ENCODE measurements around the gene AGAP2.

Gene AGAP2

GRCh38 chr12:57758552-57759359 is 20.2 kb upstream of the AGAP2 start:
- Histone ChIP-seq H3K36me3 (ENCODE audit: insufficient read depth, low read depth, low read length) (no peaks in the 10 kb centered on the region), H3K9me3 (ENCODE audit: insufficient read depth, low read depth, low read length) (no peaks in the 10 kb centered on the region), H3K4me3 (ENCODE audit: low read length) (no peak overlapping the region), H3K9ac (ENCODE audit: low read depth, low read length) (no peak overlapping the region), H3K27ac (ENCODE audit: low read length) (no peak overlapping the region), H3K27me3 (ENCODE audit: insufficient read depth, low read length) (peaks cover 67% of the 10 kb centered on the region), H3K4me1 (ENCODE audit: insufficient read depth, low read length) (peaks cover 12% of the 10 kb centered on the region; the same call in 1 of the 2 replicates)

- Histone ChIP-seq H3K9me3 (ENCODE audit: insufficient read depth, low read depth, low read length) (no peaks in the 10 kb centered on the region), H3K27me3 (ENCODE audit: insufficient read depth, low read length) (peaks cover 66% of the 10 kb centered on the region), H3K27ac (ENCODE audit: low read length) (no peak overlapping the region)
Measured at GRCh38 chr12:57757771-57758170, 19.2 kb upstream of the AGAP2 start.

GRCh38 chr12:57756406-57757341 is 18.1 kb upstream of the AGAP2 start:
- H3K4me3 ChIP-seq (ENCODE audit: low read length): peak overlapping the region; percentile 57
- H3K27me3 ChIP-seq (ENCODE audit: insufficient read depth, low read length): peaks cover 61% of the 10 kb centered on the region
- no peaks in the 10 kb centered on the region for H3K9me3 ChIP-seq (ENCODE audit: insufficient read depth, low read depth, low read length)
- no peaks in the 10 kb centered on the region for H3K36me3 ChIP-seq (ENCODE audit: insufficient read depth, low read depth, low read length)
- no peak overlapping the region for H3K27ac ChIP-seq (ENCODE audit: low read length)
- H3K4me1 ChIP-seq (ENCODE audit: insufficient read depth, low read length): peaks cover 20% of the 10 kb centered on the region
- H3K9ac ChIP-seq (ENCODE audit: low read depth, low read length): no peak overlapping the region

More at GRCh38 chr12:57757771-57758170, 19.2 kb upstream of the AGAP2 start:
- Histone ChIP-seq H3K9ac (ENCODE audit: low read depth, low read length) (no peak overlapping the region), H3K4me3 (ENCODE audit: low read length) (no peak overlapping the region), H3K4me1 (ENCODE audit: insufficient read depth, low read length) (peaks cover 17% of the 10 kb centered on the region), H3K36me3 (ENCODE audit: insufficient read depth, low read depth, low read length) (no peaks in the 10 kb centered on the region)

DNA sequence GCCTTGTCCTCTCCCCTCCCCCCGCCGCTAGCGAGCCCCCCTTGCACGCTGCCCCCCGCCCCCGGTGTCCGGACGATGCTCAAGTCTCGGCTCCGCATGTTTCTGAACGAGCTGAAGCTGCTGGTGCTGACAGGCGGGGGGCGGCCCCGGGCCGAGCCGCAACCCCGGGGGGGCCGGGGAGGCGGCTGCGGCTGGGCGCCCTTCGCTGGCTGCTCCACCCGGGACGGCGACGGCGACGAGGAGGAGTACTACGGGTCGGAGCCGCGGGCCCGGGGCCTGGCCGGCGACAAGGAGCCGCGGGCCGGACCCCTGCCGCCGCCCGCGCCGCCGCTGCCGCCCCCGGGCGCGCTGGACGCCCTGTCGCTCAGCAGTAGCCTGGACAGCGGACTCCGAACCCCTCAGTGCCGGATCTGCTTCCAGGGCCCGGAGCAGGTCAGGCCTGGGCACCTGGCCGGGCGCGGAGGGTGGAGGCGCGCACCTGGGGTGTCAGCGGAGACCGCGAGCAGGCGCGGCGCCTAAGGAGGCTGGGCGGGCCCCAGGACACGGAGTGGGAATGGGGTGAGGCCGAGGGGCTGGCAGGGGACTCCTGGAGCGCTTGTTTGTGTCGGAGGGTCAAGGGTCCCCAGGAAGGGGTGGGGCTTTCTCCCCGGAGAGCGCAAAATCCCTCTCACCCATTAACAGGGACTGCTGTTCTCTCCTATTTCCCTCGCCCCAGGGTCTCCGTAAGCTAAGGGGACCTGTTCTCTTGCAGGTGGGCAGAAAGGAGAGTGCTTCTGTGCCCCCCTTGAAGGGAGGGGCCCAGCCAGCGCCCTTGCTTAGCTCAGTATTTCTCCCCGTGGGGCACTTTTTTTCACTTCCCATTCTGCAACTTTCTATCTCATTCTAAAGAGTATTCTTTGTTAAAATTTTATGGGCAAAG is 17.2 kb upstream of the AGAP2 start:
- H3K9me3 ChIP-seq (ENCODE audit: insufficient read depth, low read depth, low read length): no peaks in the 10 kb centered on the region
- peaks cover 51% of the 10 kb centered on the region for H3K27me3 ChIP-seq (ENCODE audit: insufficient read depth, low read length)
- no peak overlapping the region for H3K9ac ChIP-seq (ENCODE audit: low read depth, low read length)
- peak overlapping the region; percentile 57 for H3K4me3 ChIP-seq (ENCODE audit: low read length)
- peaks cover 3% of the 10 kb centered on the region for H3K36me3 ChIP-seq (ENCODE audit: insufficient read depth, low read depth, low read length)
- H3K27ac ChIP-seq (ENCODE audit: low read length): no peak overlapping the region
- H3K4me1 ChIP-seq (ENCODE audit: insufficient read depth, low read length): peaks cover 24% of the 10 kb centered on the region

DNA sequence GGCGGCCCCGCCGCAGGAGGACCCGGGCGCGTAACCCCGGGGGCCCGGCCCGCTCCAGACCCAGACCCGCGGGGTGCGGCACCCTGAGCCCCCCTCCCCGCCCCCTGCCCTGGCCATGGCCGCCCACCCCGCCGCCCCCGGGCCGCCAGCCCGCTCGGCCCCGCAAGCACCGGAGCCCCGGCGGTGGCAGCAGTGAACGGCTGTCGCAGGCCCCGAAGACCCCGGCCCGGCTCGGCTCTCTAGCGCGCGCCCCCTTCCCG is 16.6 kb upstream of the AGAP2 start:
- H3K4me3 ChIP-seq (ENCODE audit: low read length): no peak overlapping the region
- no peak overlapping the region for H3K27ac ChIP-seq (ENCODE audit: low read length)
- H3K9ac ChIP-seq (ENCODE audit: low read depth, low read length): no peak overlapping the region
- peaks cover 9% of the 10 kb centered on the region for H3K36me3 ChIP-seq (ENCODE audit: insufficient read depth, low read depth, low read length)
- H3K9me3 ChIP-seq (ENCODE audit: insufficient read depth, low read depth, low read length): no peaks in the 10 kb centered on the region
- peaks cover 50% of the 10 kb centered on the region for H3K27me3 ChIP-seq (ENCODE audit: insufficient read depth, low read length)
- peaks cover 24% of the 10 kb centered on the region for H3K4me1 ChIP-seq (ENCODE audit: insufficient read depth, low read length)

DNA sequence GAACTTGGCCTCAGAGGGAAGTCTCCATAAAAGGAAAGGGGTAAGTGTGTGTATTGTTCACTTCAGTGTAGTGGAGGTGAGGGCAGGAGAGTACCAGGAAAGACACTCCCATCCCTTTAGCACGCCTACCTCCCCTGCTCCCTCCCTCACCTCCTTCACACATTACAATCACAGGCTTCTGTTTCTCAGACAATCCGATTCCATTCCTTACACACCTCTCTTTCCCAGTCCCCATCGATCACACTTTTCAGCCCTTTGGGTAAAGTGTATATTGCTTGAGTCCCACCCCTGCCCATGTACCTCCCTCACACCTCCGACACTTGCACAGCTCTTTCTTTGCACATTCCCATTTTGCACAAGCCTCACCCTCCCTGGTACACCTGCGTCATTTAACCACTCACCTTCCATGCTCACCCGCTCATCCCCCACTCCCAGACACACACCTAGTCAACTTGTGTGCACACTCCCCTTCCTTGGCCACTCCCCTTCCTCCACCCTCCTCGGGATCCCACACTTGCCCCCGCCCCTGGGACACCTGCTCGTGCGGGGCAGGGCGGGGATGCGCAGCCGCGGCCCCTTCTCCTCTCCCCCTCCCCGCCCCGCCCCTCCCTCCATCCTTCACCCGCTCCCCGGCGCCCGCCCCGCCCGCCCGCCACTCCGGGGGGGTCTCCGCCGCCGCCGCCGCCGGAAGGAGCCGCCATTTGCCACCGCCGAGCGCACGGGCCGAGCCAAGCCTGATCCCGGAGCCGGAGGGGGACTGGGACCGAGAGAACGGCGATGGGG is 16.1 kb upstream of the AGAP2 start, which contains the start of gene MARCHF9:
MARCHF9 (plus strand) TSS at position 693 of the 783 bp plus-strand sequence. CDS start 426 bp downstream, outside the sequence.
- H3K36me3 ChIP-seq (ENCODE audit: insufficient read depth, low read depth, low read length): peaks cover 13% of the 10 kb centered on the region
- peaks cover 24% of the 10 kb centered on the region for H3K4me1 ChIP-seq (ENCODE audit: insufficient read depth, low read length)
- H3K9me3 ChIP-seq (ENCODE audit: insufficient read depth, low read depth, low read length): no peaks in the 10 kb centered on the region
- H3K27me3 ChIP-seq (ENCODE audit: insufficient read depth, low read length): peaks cover 50% of the 10 kb centered on the region
- peak within 1 kb of the TSS; percentile 81 for H3K4me3 ChIP-seq (ENCODE audit: low read length)
- no peak within 1 kb of the TSS for H3K27ac ChIP-seq (ENCODE audit: low read length)
- H3K9ac ChIP-seq (ENCODE audit: low read depth, low read length): peak within 1 kb of the TSS; percentile 17; the same call in 1 of the 2 replicates

- Histone ChIP-seq H3K27me3 (ENCODE audit: insufficient read depth, low read length) (peaks cover 50% of the 10 kb centered on the region), H3K27ac (ENCODE audit: low read length) (no peak overlapping the region), H3K9me3 (ENCODE audit: insufficient read depth, low read depth, low read length) (no peaks in the 10 kb centered on the region), H3K36me3 (ENCODE audit: insufficient read depth, low read depth, low read length) (peaks cover 21% of the 10 kb centered on the region), H3K4me1 (ENCODE audit: insufficient read depth, low read length) (peaks cover 24% of the 10 kb centered on the region), H3K9ac (ENCODE audit: low read depth, low read length) (no peak overlapping the region; the same call in 1 of the 2 replicates), H3K4me3 (ENCODE audit: low read length) (peak overlapping the region; percentile 81)
Measured at GRCh38 chr12:57753756-57754337, 15.3 kb upstream of the AGAP2 start.

- Histone ChIP-seq H3K36me3 (ENCODE audit: insufficient read depth, low read depth, low read length) (peaks cover 33% of the 10 kb centered on the region), H3K9ac (ENCODE audit: low read depth, low read length) (no peak overlapping the region; the same call in 1 of the 2 replicates), H3K27ac (ENCODE audit: low read length) (no peak overlapping the region), H3K4me3 (ENCODE audit: low read length) (peak overlapping the region; percentile 58), H3K4me1 (ENCODE audit: insufficient read depth, low read length) (peaks cover 24% of the 10 kb centered on the region), H3K9me3 (ENCODE audit: insufficient read depth, low read depth, low read length) (no peaks in the 10 kb centered on the region), H3K27me3 (ENCODE audit: insufficient read depth, low read length) (peaks cover 42% of the 10 kb centered on the region)
Measured at GRCh38 chr12:57752668-57753000, 14.1 kb upstream of the AGAP2 start.

GRCh38 chr12:57751788-57752667 is 13.5 kb upstream of the AGAP2 start, which contains the start of gene CDK4:
Gene CDK4, minus strand, starts transcription at chr12:57752310. Its CDS starts 593 bp downstream, at chr12:57751717.
- Histone ChIP-seq H3K36me3 (ENCODE audit: insufficient read depth, low read depth, low read length) (peaks cover 39% of the 10 kb centered on the region), H3K9me3 (ENCODE audit: insufficient read depth, low read depth, low read length) (no peaks in the 10 kb centered on the region), H3K9ac (ENCODE audit: low read depth, low read length) (peak within 1 kb of the TSS; percentile 99), H3K27me3 (ENCODE audit: insufficient read depth, low read length) (peaks cover 36% of the 10 kb centered on the region), H3K27ac (ENCODE audit: low read length) (peak within 1 kb of the TSS; percentile 54), H3K4me3 (ENCODE audit: low read length) (peak within 1 kb of the TSS; percentile 99), H3K4me1 (ENCODE audit: insufficient read depth, low read length) (peaks cover 24% of the 10 kb centered on the region)

GRCh38 chr12:57751432-57751787 is 12.9 kb upstream of the AGAP2 start:
- H3K36me3 ChIP-seq (ENCODE audit: insufficient read depth, low read depth, low read length): peaks cover 45% of the 10 kb centered on the region
- peak overlapping the region; percentile 99 for H3K4me3 ChIP-seq (ENCODE audit: low read length)
- peaks cover 21% of the 10 kb centered on the region for H3K4me1 ChIP-seq (ENCODE audit: insufficient read depth, low read length)

More at GRCh38 chr12:57751432-57751787, 12.9 kb upstream of the AGAP2 start:
- Histone ChIP-seq H3K9me3 (ENCODE audit: insufficient read depth, low read depth, low read length) (no peaks in the 10 kb centered on the region), H3K27ac (ENCODE audit: low read length) (peak overlapping the region; percentile 54), H3K27me3 (ENCODE audit: insufficient read depth, low read length) (peaks cover 30% of the 10 kb centered on the region), H3K9ac (ENCODE audit: low read depth, low read length) (peak overlapping the region; percentile 99)
